Common myeloid progenitor, CD34-positive (primary cell): ENCODE results near the gene ZBTB21.
"Not testable (repeated sequence)": the region's sequence is repeated elsewhere in the genome, so short reads cannot be mapped to it uniquely, and the experiment has no call there.

Experiments used
- CTCF ChIA-PET: fragments of 350-600 bp; sonication (Branson Sonifier 250); formaldehyde crosslinking; loops from one replicate; lab custom pipeline; 2021; ENCODE audit warnings: antibody characterized with exemption; lab: Charles Lee
- POLR2A ChIA-PET: fragments of 350-600 bp; sonication (Branson Sonifier 250); formaldehyde crosslinking; loops from one replicate; lab custom pipeline; 2021; ENCODE audit warnings: antibody characterized with exemption; lab: Charles Lee
- DNase-seq, 3 donors: peaks; one replicate each; pipeline versions ENCODE4 v3.0.0 to v3.0.0-alpha.2; 2013
- H3K27ac ChIP-seq, 2 experiments: 1 replicate in 1 of 2; 2 replicates in 1 of 2; pipeline ENCODE4 v1.7.0; 2013; ENCODE audit warnings: inconsistent platforms in 2 of 2, low read length in 2 of 2, mild to moderate bottlenecking in 2 of 2, low read depth in 1 of 2, moderate library complexity in 1 of 2; ENCODE audit not compliant: severe bottlenecking in 2 of 2, insufficient read depth in 1 of 2, poor library complexity in 1 of 2
- H3K27me3 ChIP-seq, 5 experiments: replicated peaks in 2 of 5; 1 replicate in 3 of 5; 2 replicates in 2 of 5; pipeline versions ENCODE4 v1.6.1 to v1.7.0; 2013; ENCODE audit warnings: low read length in 4 of 5, mild to moderate bottlenecking in 2 of 5, moderate library complexity in 2 of 5, inconsistent platforms in 1 of 5; ENCODE audit not compliant: insufficient read depth in 5 of 5, control insufficient read depth in 4 of 5
- H3K36me3 ChIP-seq, 4 experiments: 1 replicate in 2 of 4; 2 replicates in 2 of 4; pipeline versions ENCODE4 v1.6.1 to v1.7.0; 2013; ENCODE audit warnings: low read length in 3 of 4, control low read depth in 1 of 4, mild to moderate bottlenecking in 1 of 4; ENCODE audit not compliant: control insufficient read depth in 4 of 4, insufficient read depth in 4 of 4
- H3K4me1 ChIP-seq, 4 experiments: 1 replicate in 3 of 4; 2 replicates in 1 of 4; pipeline versions ENCODE4 v1.6.1 to v1.7.1; 2013; ENCODE audit warnings: low read length in 3 of 4, mild to moderate bottlenecking in 3 of 4, control low read depth in 1 of 4, inconsistent platforms in 1 of 4, moderate library complexity in 1 of 4; ENCODE audit not compliant: control insufficient read depth in 4 of 4, insufficient read depth in 4 of 4; ENCODE audit errors: control extremely low read depth in 1 of 4
- H3K4me3 ChIP-seq, 7 experiments: 1 replicate in 4 of 7; 2 replicates in 3 of 7; pipeline versions ENCODE4 v1.5.1 to v1.7.0; 2013; ENCODE audit warnings: mild to moderate bottlenecking in 7 of 7, low read length in 6 of 7, moderate library complexity in 6 of 7, inconsistent platforms in 2 of 7, low read depth in 2 of 7, control low read depth in 1 of 7; ENCODE audit not compliant: insufficient read depth in 4 of 7, control insufficient read depth in 1 of 7; ENCODE audit errors: extremely low read depth in 1 of 7
- H3K9me3 ChIP-seq, 5 experiments: 1 replicate in 4 of 5; 2 replicates in 1 of 5; pipeline versions ENCODE4 v1.6.1 to v1.7.1; 2013; ENCODE audit warnings: low read length in 4 of 5, mild to moderate bottlenecking in 2 of 5, inconsistent platforms in 1 of 5, low read depth in 1 of 5, moderate library complexity in 1 of 5; ENCODE audit not compliant: control insufficient read depth in 4 of 5, insufficient read depth in 2 of 5; ENCODE audit errors: control extremely low read depth in 1 of 5
- WGBS: methylation state at CpG from one replicate; pipeline ENCODE4 v1.1.5; 2013; ENCODE audit not compliant: insufficient coverage; 5-methylcytosine and 5-hydroxymethylcytosine counted together

ZBTB21 gene

DNA sequence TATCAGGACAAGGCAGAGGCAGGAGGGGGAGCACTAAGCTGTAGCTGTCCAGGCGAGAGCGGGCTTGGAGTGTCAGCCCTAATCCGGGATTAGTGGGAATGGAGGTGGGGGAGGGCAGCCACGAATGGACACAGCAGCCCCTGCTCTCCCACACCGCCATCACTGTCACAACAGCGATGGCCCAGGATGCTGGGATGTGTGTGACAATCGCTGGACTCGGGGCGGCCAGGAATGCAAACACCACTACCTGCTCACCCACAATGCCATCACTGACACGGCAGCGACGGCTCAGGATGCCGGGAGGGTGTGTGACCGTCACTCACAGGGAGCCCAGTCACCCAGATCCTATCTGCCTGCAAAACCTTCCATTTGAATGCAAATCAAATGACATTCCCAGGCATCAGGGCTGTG lies 59.2 kb downstream of the ZBTB21 start:
- CTCF ChIA-PET = interaction anchor here (1.8 kb wide), 1 partner anchor 28 kb away, joined by 3 read pairs; no protein-coding TSS in a partner anchor
- WGBS = 100% methylated on average over 4 of the region's 14 CpGs
- DNase-seq = no peak
- Histone ChIP-seq H3K27me3 (no peaks in the 10 kb centered on the region), H3K27ac (no peak overlapping the region), H3K9me3 (no peaks in the 10 kb centered on the region), H3K4me3 (no peak overlapping the region), H3K4me1 (peaks cover 0 to 62% (median 47%) of the 10 kb centered on the region in 4 experiments), H3K36me3 (peaks cover 0 to 8% (median 0%) of the 10 kb centered on the region in 4 experiments)
- POLR2A ChIA-PET = no interaction called here

DNA sequence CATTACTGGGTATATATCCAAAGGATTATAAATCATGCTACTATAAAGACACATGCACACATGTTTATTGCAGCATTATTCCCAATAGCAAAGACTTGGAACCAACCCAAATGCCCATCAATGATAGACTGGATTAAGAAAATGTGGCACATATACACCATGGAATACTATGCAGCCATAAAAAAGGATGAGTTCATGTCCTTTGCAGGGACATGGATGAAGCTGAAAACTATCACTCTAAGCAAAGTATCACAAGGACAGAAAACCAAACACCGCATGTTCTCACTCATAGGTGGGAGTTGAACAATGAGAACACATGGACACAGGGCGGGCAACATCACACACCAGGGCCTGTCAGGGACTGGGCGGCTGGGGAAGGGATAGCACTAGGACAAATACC lies 60.5 kb downstream of the ZBTB21 start:
- no CpG with 5 or more reads among the region's 3 CpGs for WGBS
- CTCF ChIA-PET = interaction anchor here (1.2 to 2.9 kb wide), 2 partner anchors 17 to 57 kb away, joined by 3 to 16 read pairs; no protein-coding TSS in a partner anchor
- H3K9me3 ChIP-seq, DNase-seq, H3K27ac ChIP-seq, POLR2A ChIA-PET, H3K27me3 ChIP-seq, H3K4me3 ChIP-seq: not testable (repeated sequence)
- Histone ChIP-seq H3K4me1 (peaks cover 0 to 65% (median 44%) of the 10 kb centered on the region in 4 experiments), H3K36me3 (peaks cover 0 to 12% (median 0%) of the 10 kb centered on the region in 4 experiments)

DNA sequence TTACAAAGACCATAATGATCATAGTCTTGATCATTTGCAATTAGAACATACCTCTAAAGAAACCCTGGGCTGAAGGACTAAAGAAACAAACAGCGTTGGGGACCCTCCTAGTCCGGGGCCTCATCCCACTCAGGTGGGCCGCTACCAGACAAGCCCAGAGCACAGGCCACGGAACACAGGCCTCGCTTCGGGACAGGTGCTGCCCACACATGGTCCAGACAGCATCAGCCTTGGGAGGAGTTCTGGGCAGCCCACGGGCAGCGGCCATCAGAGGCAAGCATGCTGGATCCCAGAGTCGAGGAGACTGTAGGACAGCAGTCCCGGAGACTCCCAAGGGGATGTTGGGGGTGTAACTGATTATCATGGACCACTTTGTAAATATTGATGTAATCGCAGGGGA lies 61.3 kb downstream of the ZBTB21 start:
- DNase-seq = no peak
- 98% methylated on average over 10 of the region's 11 CpGs for WGBS
- peaks cover 0 to 59% (median 38%) of the 10 kb centered on the region in 4 experiments for H3K4me1 ChIP-seq
- no peaks in the 10 kb centered on the region for H3K9me3 ChIP-seq
- no peak overlapping the region for H3K27ac ChIP-seq
- H3K27me3 ChIP-seq = no peaks in the 10 kb centered on the region
- H3K36me3 ChIP-seq = peaks cover 0 to 14% (median 0%) of the 10 kb centered on the region in 4 experiments
- ChIA-PET POLR2A (no interaction called here), CTCF (interaction anchor here (2.9 kb wide), 1 partner anchor 16 kb away, joined by 16 read pairs; no protein-coding TSS in a partner anchor)
- H3K4me3 ChIP-seq = no peak overlapping the region

DNA sequence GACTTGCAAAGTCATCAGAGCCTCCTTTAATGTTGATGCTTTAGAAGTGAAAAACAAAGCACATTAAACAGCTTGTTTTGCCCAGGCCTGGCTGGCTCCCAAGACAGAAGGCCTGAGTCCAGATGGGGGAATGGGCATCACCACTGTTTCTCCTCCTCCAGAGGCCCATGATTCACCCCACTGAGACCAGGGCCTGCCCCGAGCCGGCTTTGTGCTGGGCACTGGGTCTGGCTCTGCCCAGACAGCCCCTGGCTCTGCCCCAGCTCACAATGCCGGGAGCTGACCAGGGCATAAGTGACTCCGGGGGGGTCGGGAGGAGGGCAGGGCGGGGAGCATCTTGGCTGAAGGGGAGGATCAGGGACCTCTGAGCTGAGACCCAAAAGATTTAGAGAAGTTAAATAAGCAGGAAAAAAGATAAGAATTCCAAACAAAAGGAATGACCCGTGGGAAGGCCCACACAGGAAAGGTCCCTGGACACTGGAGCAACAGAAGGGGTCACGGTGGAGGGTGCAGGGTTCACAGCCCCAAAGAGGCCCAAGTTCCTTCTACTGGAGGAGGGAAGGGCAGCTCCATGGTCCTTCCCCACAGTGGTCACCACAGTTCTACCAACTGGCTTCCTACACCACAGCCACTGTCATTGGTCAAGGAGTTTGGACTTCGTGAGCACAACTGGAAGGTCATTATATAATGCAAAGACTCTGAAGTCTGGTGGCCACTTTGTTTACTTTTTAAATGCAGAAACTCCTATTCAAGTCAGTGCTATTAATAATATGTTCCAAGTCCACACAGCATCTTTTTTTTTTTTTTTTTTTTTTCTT lies 61.9 kb downstream of the ZBTB21 start:
- Histone ChIP-seq H3K27ac (no peak overlapping the region), H3K9me3 (no peaks in the 10 kb centered on the region), H3K4me1 (peaks cover 0 to 57% (median 37%) of the 10 kb centered on the region in 4 experiments), H3K27me3 (no peaks in the 10 kb centered on the region), H3K36me3 (peaks cover 0 to 20% (median 0%) of the 10 kb centered on the region in 4 experiments), H3K4me3 (no peak overlapping the region)
- POLR2A ChIA-PET = interaction anchor here (0.5 kb wide), 1 partner anchor 24 kb away, joined by 5 read pairs; no protein-coding TSS in a partner anchor
- CTCF ChIA-PET = interaction anchor here (2.9 kb wide), 1 partner anchor 15 kb away, joined by 16 read pairs; no protein-coding TSS in a partner anchor
- DNase-seq = peak in 1 of 3 donors; percentile 36
- 88% methylated on average over 4 of the region's 9 CpGs for WGBS

DNA sequence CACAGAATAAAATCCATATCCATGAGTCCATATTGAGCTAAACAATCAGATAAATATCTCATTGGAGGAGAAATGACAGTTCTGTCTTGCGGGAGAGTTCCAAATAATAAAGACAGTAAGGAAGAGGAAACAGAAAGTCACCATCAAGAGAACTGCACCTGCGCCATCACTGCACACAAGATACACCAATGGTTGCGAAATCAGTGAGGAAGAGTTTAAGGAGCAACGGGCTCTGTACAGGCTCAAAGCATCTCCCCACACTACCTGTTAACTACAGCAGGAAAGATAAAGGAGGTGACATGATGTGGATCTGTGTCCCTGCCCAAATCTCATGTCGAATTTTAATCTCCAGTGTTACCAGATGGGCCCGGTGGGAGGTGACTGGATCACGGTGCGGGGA lies 64.2 kb downstream of the ZBTB21 start:
- no peak overlapping the region for H3K27ac ChIP-seq
- no peak overlapping the region for H3K4me3 ChIP-seq
- peaks cover 0 to 15% (median 6%) of the 10 kb centered on the region in 4 experiments for H3K36me3 ChIP-seq
- peaks cover 0 to 36% (median 19%) of the 10 kb centered on the region in 4 experiments for H3K4me1 ChIP-seq
- CTCF ChIA-PET = interaction anchor here (1.0 kb wide), 1 partner anchor 17 kb away, joined by 3 read pairs; no protein-coding TSS in a partner anchor
- 93% methylated on average over 3 of the region's 8 CpGs for WGBS
- H3K27me3 ChIP-seq = no peaks in the 10 kb centered on the region
- H3K9me3 ChIP-seq = no peaks in the 10 kb centered on the region
- POLR2A ChIA-PET = no interaction called here
- DNase-seq = no peak

DNA sequence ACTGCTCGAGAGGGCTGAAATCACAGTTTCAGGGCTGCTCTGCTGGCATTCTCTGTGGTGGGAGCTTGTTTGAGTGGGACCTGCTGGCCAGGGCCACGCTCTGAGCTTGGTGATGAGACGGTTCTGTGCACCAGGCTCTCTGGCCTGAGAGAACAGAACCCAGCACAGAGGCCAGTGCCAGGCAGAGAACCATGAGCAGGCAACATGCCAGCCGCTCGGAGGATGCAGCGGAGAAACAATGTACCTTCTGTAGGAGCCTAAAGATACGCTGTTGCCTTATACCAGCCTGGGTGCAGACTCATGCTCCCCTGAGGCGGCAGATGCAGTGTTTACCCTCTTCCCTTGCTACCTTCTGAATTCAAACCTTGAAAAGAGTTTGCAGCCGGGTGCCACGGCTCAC lies 66.3 kb downstream of the ZBTB21 start:
- POLR2A ChIA-PET = interaction anchor here (0.6 kb wide), 1 partner anchor 164 kb away, joined by 3 read pairs; no protein-coding TSS in a partner anchor
- no peak overlapping the region for H3K4me3 ChIP-seq
- H3K36me3 ChIP-seq = peaks cover 3 to 30% (median 15%) of the 10 kb centered on the region in 4 experiments
- H3K9me3 ChIP-seq = no peaks in the 10 kb centered on the region
- WGBS = 94% methylated on average over 10 of the region's 10 CpGs
- no peaks in the 10 kb centered on the region for H3K27me3 ChIP-seq
- DNase-seq = no peak
- CTCF ChIA-PET = interaction anchor here (1.1 to 1.3 kb wide), 3 partner anchors 9 to 42 kb away, joined by 3 read pairs; no protein-coding TSS in a partner anchor
- no peak overlapping the region for H3K27ac ChIP-seq
- H3K4me1 ChIP-seq = peaks cover 0 to 29% (median 16%) of the 10 kb centered on the region in 4 experiments
